ENCODE data around the gene DNAJC1. TPM values are rescaled to one million over a fixed set of nuclear protein-coding genes. Genes with fewer than 3 reads are reported as not detected.

Gene DNAJC1
- total and polyA plus RNA-seq, 11 donors = 9.5 to 68.4 (median 14.1) TPM

DNA sequence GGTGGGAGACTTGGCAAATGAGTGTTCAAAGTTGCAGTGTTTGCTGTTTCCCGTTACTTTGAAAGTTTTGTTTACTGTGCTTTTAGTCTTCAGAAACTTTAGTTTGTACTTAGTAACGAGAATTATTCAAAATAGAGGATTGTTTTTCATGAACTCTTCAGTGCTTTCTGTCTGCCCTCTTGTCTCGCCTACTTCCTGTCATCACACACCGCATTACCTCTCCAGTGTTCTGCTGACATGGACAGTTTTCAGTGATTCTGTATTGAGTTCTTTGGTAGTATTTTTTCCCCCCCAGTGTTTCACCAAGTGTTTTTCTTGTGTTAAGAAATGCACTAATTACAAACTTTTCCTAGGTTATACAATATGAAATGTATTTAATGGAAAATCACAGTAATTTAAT is 262.5 kb downstream of the DNAJC1 start:
- Histone ChIP-seq H3K27ac (no peak overlapping the region), H3K27me3 (no peaks in the 10 kb centered on the region), H3K9me3 (no peaks in the 10 kb centered on the region), H3K4me3 (no peak overlapping the region), H3K4me1 (peaks cover 0 to 3% (median 0%) of the 10 kb centered on the region in 12 donors), H3K36me3 (peaks cover 0 to 93% (median 83%) of the 10 kb centered on the region in 9 donors)
- DNase-seq = no peak
- 77 to 78% (median 77%) methylated on average over 4 of the region's 4 CpGs for WGBS, 4 donors
- intact Hi-C loops (cut with DNase I) = loop anchor here in 1 of 10 donors (5.0 kb wide), 1 partner anchor 659 kb away; no protein-coding TSS in a partner anchor
- no peak for ATAC-seq
- no peak for TF ChIP-seq POLR2A (IDR thresholded peaks at IDR 0.05)
- TF ChIP-seq, protein P1, sequence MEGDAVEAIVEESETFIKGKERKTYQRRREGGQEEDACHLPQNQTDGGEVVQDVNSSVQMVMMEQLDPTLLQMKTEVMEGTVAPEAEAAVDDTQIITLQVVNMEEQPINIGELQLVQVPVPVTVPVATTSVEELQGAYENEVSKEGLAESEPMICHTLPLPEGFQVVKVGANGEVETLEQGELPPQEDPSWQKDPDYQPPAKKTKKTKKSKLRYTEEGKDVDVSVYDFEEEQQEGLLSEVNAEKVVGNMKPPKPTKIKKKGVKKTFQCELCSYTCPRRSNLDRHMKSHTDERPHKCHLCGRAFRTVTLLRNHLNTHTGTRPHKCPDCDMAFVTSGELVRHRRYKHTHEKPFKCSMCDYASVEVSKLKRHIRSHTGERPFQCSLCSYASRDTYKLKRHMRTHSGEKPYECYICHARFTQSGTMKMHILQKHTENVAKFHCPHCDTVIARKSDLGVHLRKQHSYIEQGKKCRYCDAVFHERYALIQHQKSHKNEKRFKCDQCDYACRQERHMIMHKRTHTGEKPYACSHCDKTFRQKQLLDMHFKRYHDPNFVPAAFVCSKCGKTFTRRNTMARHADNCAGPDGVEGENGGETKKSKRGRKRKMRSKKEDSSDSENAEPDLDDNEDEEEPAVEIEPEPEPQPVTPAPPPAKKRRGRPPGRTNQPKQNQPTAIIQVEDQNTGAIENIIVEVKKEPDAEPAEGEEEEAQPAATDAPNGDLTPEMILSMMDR (IDR thresholded peaks at IDR 0.05) = no peak

DNA sequence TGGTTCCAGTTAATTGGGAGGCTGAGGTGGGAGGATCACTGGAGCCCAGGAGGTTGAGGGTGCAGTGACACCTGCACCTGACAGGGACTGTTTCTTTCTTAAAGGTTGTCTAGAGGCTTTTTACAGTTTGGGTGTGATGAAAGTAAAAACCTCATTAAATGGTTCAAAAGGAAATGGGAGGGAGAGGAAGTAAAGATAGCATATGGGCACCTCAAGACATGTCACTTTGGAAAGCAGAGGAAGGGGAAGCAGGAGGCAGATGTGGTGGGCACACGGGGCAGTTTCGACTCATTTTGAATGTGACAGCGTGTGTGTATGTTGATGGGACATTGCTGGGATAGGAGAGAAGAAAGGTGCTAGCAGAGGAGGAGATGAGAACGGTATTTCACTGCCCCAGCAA is 266.4 kb downstream of the DNAJC1 start:
- 76 to 83% (median 80%) methylated on average over 4 of the region's 4 CpGs for WGBS, 4 donors
- TF ChIP-seq, protein P1 (IDR thresholded peaks at IDR 0.05) = no peak
- no peak for TF ChIP-seq POLR2A (IDR thresholded peaks at IDR 0.05)
- H3K9me3 ChIP-seq = no peaks in the 10 kb centered on the region
- peaks cover 0 to 93% (median 80%) of the 10 kb centered on the region in 9 donors for H3K36me3 ChIP-seq
- DNase-seq = no peak
- no peaks in the 10 kb centered on the region for H3K27me3 ChIP-seq
- ATAC-seq = no peak
- peaks cover 0 to 7% (median 2%) of the 10 kb centered on the region in 12 donors for H3K4me1 ChIP-seq
- no peak overlapping the region for H3K27ac ChIP-seq
- intact Hi-C loops (cut with DNase I) = loop anchor here in 6 of 10 donors (10.0 kb wide), 6 partner anchors 202 to 662 kb away; partner anchors contain the start of gene MLLT10 (in 1 of the 6)
- no peak overlapping the region for H3K4me3 ChIP-seq

DNA sequence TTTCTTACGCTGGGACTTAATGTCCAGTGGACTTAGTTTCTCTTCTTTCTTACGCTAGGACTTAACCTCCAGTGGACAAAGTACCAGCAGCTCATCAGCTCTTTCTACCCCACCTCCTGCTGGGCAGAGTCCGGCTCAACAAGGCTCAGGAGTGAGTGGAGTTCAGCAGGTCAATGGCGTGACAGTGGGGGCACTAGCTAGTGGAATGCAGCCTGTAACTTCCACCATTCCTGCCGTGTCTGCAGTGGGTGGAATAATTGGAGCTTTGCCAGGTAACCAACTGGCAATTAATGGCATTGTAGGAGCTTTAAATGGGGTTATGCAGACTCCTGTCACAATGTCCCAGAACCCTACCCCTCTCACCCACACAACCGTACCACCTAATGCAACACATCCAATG is 269.8 kb downstream of the DNAJC1 start:
- Histone ChIP-seq H3K4me3 (no peak overlapping the region), H3K27ac (no peak overlapping the region), H3K36me3 (peaks cover 0 to 79% (median 57%) of the 10 kb centered on the region in 9 donors), H3K4me1 (peaks cover 0 to 10% (median 2%) of the 10 kb centered on the region in 12 donors), H3K9me3 (no peaks in the 10 kb centered on the region), H3K27me3 (no peaks in the 10 kb centered on the region)
- TF ChIP-seq, protein P1 (IDR thresholded peaks at IDR 0.05) = no peak
- WGBS, 4 donors = 72 to 77% (median 74%) methylated on average over 6 of the region's 6 CpGs
- DNase-seq (no peak), ATAC-seq (peak in 1 of 4 donors; percentile 29)
- intact Hi-C loops (cut with DNase I) = loop anchor here (2.0 to 10.0 kb wide), 12 partner anchors 196 to 659 kb away; partner anchors contain the start of gene MLLT10 (in 1 of the 10)

DNA sequence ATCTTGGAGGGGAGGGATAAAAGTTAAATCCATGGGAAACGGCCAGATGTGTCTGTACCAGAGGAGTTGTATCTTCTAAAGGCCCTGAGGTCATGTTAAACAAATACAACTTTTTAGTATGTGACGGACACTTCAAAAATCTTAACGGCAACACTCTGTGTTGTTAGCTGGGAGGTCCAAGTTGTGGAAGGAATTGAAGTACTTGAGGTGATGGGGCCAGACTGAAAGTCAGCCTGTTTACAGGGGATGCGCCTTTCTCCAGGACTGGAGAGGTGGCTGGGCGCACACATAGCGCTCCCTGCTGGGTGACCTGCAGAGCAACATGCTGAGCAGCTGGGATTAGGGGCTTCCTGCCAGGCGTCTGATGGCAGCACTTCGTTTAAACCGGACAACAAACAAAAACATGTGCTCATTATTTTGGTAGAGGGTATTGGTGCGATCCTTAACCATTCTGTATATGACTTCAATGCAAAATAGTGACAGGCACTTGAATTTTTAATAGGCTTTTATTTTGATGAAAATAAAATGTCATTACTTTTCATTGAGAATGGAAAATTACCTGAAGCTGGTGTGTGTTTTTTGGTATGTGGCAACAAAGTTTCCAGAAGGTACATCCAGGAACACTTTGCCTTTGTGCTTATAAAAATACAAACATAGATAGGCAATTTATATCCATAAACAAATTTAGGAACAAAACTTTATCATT is 271.3 kb downstream of the DNAJC1 start:
- 19 to 26% (median 20%) methylated on average over 10 of the region's 10 CpGs for WGBS, 4 donors
- H3K9me3 ChIP-seq = no peaks in the 10 kb centered on the region
- intact Hi-C loops (cut with DNase I) = loop anchor here (1.0 to 10.0 kb wide), 14 partner anchors 195 to 657 kb away; partner anchors contain the start of gene MLLT10 (in 1 of the 10)
- no peak overlapping the region for H3K27ac ChIP-seq
- peaks cover 0 to 79% (median 49%) of the 10 kb centered on the region in 9 donors for H3K36me3 ChIP-seq
- TF ChIP-seq POLR2A (IDR thresholded peaks at IDR 0.05) = no peak
- TF ChIP-seq, protein P1 (IDR thresholded peaks at IDR 0.05) = peak; percentile 77 to 94 (median 88)
- H3K27me3 ChIP-seq = no peaks in the 10 kb centered on the region
- no peak overlapping the region for H3K4me3 ChIP-seq
- DNase-seq = peak; percentile 59 to 79 (median 64)
- peak; percentile 87 to 96 (median 94) for ATAC-seq
- peaks cover 0 to 10% (median 4%) of the 10 kb centered on the region in 12 donors for H3K4me1 ChIP-seq
